Osteoblast (primary cell): ENCODE data around the gene PLXDC2. TPM values are rescaled to one million over a fixed set of nuclear protein-coding genes. Genes with fewer than 3 reads are reported as not detected.
"Not testable (repeated sequence)": the region's sequence is repeated elsewhere in the genome, so short reads cannot be mapped to it uniquely, and the experiment has no call there.

Experiments used
- DNase-seq: peaks from one replicate; pipeline ENCODE4 v3.0.0; 2011; ENCODE audit warnings: low spot score, mixed read lengths; ENCODE audit not compliant: insufficient read length; ENCODE audit errors: missing footprints
- H2AFZ ChIP-seq: 2 replicates; pipeline ENCODE4 v1.6.0; 2011; ENCODE audit warnings: mild to moderate bottlenecking, low read length
- H3K27ac ChIP-seq: 2 replicates; pipeline ENCODE4 v1.5.1; 2011; ENCODE audit warnings: mild to moderate bottlenecking, low read depth, low read length, moderate library complexity
- H3K27me3 ChIP-seq: 2 replicates; pipeline ENCODE4 v1.6.0; 2012; ENCODE audit warnings: mild to moderate bottlenecking, control low read depth, inconsistent platforms, low read length, moderate library complexity; ENCODE audit not compliant: insufficient read depth
- H3K36me3 ChIP-seq: 2 replicates; pipeline ENCODE4 v1.5.1; 2011; ENCODE audit warnings: mild to moderate bottlenecking, low read length, control low read depth, moderate library complexity; ENCODE audit not compliant: insufficient read depth
- H3K4me1 ChIP-seq: 2 replicates; pipeline ENCODE4 v1.5.1; 2011; ENCODE audit warnings: mild to moderate bottlenecking, low read length, control low read depth, moderate library complexity; ENCODE audit not compliant: insufficient read depth
- H3K4me2 ChIP-seq: 2 replicates; pipeline ENCODE4 v1.6.0; 2011; ENCODE audit warnings: mild to moderate bottlenecking, low read length; ENCODE audit not compliant: insufficient read depth
- H3K4me3 ChIP-seq: fragments of 200-600 bp; sonication (generic); 3 replicates; pipeline ENCODE4 v1.5.1; 2012; ENCODE audit warnings: mild to moderate bottlenecking, low read length, inconsistent platforms; ENCODE audit not compliant: insufficient read depth
- H3K79me2 ChIP-seq: 2 replicates; pipeline ENCODE4 v1.6.0; 2012; ENCODE audit warnings: mild to moderate bottlenecking, low read length, control low read depth, inconsistent platforms; ENCODE audit not compliant: insufficient read depth
- H3K9me3 ChIP-seq: 2 replicates; pipeline ENCODE4 v1.5.1; 2011; ENCODE audit warnings: low read depth, low read length, control low read depth
- H4K20me1 ChIP-seq: 2 replicates; pipeline ENCODE4 v1.6.0; 2012; ENCODE audit warnings: mild to moderate bottlenecking, low read length, control low read depth; ENCODE audit not compliant: insufficient read depth
- total RNA-seq: library from RNA; depleted of rRNA; stranded (reverse); fragments of >200 nt; gene quantifications from 2 replicates; pipeline ENCODE4 v1.2.3, GENCODE V29; 2012
- TF ChIP-seq, protein P1 (sequence below): IDR thresholded peaks from 2 replicates; pipeline ENCODE4 v1.5.1; 2011; ENCODE audit warnings: mild to moderate bottlenecking, low read depth, low read length, moderate library complexity; ENCODE audit errors: extremely low read depth

Gene PLXDC2
- total RNA-seq, 1 donor = 63.3 TPM

DNA sequence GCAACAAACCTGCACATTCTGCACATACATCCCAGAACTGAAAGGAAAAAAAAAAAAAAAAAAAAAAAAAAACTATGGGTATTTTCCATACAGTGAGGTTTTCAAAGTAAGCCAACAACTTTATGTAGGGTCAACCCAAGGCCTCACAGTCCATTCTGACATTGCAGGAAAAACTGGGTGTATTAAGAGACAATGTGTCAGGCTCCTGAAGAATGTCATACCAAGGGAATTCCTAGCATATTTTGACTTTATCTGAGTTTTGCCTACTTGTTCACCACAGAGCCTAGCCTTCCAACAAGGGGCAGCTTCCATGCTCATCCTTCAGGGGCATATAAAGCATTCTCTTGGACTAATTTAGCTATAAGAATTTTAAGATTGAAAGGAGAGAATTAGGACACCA, 368.9 kb downstream of the PLXDC2 start:
- Histone ChIP-seq H3K9me3 (no peaks in the 10 kb centered on the region), H3K27ac (no peak overlapping the region), H2AFZ (no peak overlapping the region), H3K4me2 (no peak overlapping the region), H3K4me1 (no peaks in the 10 kb centered on the region), H3K4me3 (no peak overlapping the region), H3K27me3 (no peaks in the 10 kb centered on the region), H3K79me2 (no peaks in the 10 kb centered on the region), H3K36me3 (no peaks in the 10 kb centered on the region), H4K20me1 (no peaks in the 10 kb centered on the region)
- TF ChIP-seq, protein P1, sequence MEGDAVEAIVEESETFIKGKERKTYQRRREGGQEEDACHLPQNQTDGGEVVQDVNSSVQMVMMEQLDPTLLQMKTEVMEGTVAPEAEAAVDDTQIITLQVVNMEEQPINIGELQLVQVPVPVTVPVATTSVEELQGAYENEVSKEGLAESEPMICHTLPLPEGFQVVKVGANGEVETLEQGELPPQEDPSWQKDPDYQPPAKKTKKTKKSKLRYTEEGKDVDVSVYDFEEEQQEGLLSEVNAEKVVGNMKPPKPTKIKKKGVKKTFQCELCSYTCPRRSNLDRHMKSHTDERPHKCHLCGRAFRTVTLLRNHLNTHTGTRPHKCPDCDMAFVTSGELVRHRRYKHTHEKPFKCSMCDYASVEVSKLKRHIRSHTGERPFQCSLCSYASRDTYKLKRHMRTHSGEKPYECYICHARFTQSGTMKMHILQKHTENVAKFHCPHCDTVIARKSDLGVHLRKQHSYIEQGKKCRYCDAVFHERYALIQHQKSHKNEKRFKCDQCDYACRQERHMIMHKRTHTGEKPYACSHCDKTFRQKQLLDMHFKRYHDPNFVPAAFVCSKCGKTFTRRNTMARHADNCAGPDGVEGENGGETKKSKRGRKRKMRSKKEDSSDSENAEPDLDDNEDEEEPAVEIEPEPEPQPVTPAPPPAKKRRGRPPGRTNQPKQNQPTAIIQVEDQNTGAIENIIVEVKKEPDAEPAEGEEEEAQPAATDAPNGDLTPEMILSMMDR = no peak
- no peak for DNase-seq

GRCh38 chr10:20191392-20191791, 375.2 kb downstream of the PLXDC2 start:
- not testable (repeated sequence) for H2AFZ ChIP-seq, H3K4me1 ChIP-seq, H3K27me3 ChIP-seq, H3K36me3 ChIP-seq, H3K9me3 ChIP-seq, DNase-seq, H3K27ac ChIP-seq, H3K4me2 ChIP-seq, H4K20me1 ChIP-seq, H3K79me2 ChIP-seq, H3K4me3 ChIP-seq

DNA sequence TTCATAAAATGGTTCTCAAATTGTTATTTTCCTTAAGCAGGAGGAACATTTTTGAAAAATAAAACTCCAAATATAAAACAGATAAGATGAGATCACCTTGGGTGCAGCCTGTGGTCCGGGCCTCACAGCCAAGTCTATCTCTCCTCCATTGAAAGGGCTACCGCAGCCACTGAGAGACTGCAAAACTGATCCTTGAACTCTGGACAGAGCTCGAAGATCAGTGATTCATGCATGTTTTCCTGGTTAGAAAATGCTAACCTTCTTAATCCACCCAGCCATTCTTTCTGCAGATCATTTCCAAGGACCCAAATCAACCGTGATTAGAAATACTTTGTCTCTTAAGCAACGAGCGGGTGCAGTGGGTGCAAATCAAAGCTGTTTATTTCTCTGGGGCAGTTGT, 378.8 kb downstream of the PLXDC2 start:
- Histone ChIP-seq H3K9me3 (no peaks in the 10 kb centered on the region), H2AFZ (no peak overlapping the region), H3K27ac (no peak overlapping the region), H3K4me3 (no peak overlapping the region), H4K20me1 (no peaks in the 10 kb centered on the region), H3K4me2 (no peak overlapping the region), H3K27me3 (no peaks in the 10 kb centered on the region), H3K79me2 (no peaks in the 10 kb centered on the region), H3K4me1 (no peaks in the 10 kb centered on the region), H3K36me3 (no peaks in the 10 kb centered on the region)
- DNase-seq = no peak
- TF ChIP-seq, protein P1 = no peak

- H2AFZ ChIP-seq = no peak overlapping the region
- H3K36me3 ChIP-seq = no peaks in the 10 kb centered on the region
- DNase-seq = no peak
- H3K4me1 ChIP-seq = no peaks in the 10 kb centered on the region
- no peaks in the 10 kb centered on the region for H4K20me1 ChIP-seq
- no peaks in the 10 kb centered on the region for H3K79me2 ChIP-seq
- H3K4me2 ChIP-seq = no peak overlapping the region
- H3K27ac ChIP-seq = no peak overlapping the region
- TF ChIP-seq, protein P1 = no peak
- H3K4me3 ChIP-seq = no peak overlapping the region
- no peaks in the 10 kb centered on the region for H3K9me3 ChIP-seq
- no peaks in the 10 kb centered on the region for H3K27me3 ChIP-seq
Measured at GRCh38 chr10:20200758-20201157, 384.5 kb downstream of the PLXDC2 start.
